Motor neuron (in vitro differentiated cells): ENCODE measurements around the gene PPP5C. TPM values are rescaled to one million over a fixed set of nuclear protein-coding genes. Genes with fewer than 3 reads are reported as not detected.
"Not testable (repeated sequence)": the region's sequence is repeated elsewhere in the genome, so short reads cannot be mapped to it uniquely, and the experiment has no call there.

Experiments used
- ATAC-seq, 8 experiments: fragments of 200-7000 bp; cut with Tn5 transposase; replicated peaks in 6 of 8; 2 replicates each; pipeline ENCODE4 v1.8.0; 2021; ENCODE audit warnings: mild to moderate bottlenecking in 8 of 8, moderate library complexity in 8 of 8
- H3K27ac ChIP-seq, 2 donors: fragments of 250-450 bp; sonication (Bioruptor Pico); 2 replicates each; pipeline ENCODE4 v1.9.0; 2021; ENCODE audit warnings: antibody characterized with exemption in 2 of 2, mild to moderate bottlenecking in 2 of 2, moderate library complexity in 1 of 2
- H3K4me1 ChIP-seq, 2 donors: fragments of 250-450 bp; sonication (Bioruptor Pico); replicated peaks in 1 of 2; 2 replicates each; pipeline ENCODE4 v1.6.1; 2021; ENCODE audit warnings: antibody characterized with exemption in 2 of 2, mild to moderate bottlenecking in 2 of 2, moderate library complexity in 1 of 2
- H3K4me3 ChIP-seq, 5 donors: fragments of 250-450 bp; sonication (Bioruptor Pico); 2 replicates each; pipeline ENCODE4 v1.9.0; 2021; ENCODE audit warnings: antibody characterized with exemption in 5 of 5, mild to moderate bottlenecking in 5 of 5, moderate library complexity in 4 of 5
- WGBS, 10 experiments: fragments of 450-650 bp; shearing (Covaris generic); methylation state at CpG; one replicate each; pipeline ENCODE4 v1.0.0; 2022; 5-methylcytosine and 5-hydroxymethylcytosine counted together
- in situ Hi-C, 9 experiments: fragments of 400-800 bp; cut with MboI; loops; one replicate each; pipeline ENCODE4 v1.15.0; 2021; ENCODE audit warnings: low sequenced_read_pairs in 9 of 9, low pct_unique_long_range_greater_than_20kb in 2 of 9; ENCODE audit not compliant: unreplicated experiment in 9 of 9
- total RNA-seq, 8 experiments: library from RNA; unstranded; fragments of 300-600 nt; gene quantifications; 2 replicates each; pipeline versions ENCODE4 v1.2.3 to v1.2.4, GENCODE V29; 2022

The PPP5C gene
- total RNA-seq, 8 experiments from 2014 or later = 43.1 to 96.8 (median 69.2) TPM

DNA sequence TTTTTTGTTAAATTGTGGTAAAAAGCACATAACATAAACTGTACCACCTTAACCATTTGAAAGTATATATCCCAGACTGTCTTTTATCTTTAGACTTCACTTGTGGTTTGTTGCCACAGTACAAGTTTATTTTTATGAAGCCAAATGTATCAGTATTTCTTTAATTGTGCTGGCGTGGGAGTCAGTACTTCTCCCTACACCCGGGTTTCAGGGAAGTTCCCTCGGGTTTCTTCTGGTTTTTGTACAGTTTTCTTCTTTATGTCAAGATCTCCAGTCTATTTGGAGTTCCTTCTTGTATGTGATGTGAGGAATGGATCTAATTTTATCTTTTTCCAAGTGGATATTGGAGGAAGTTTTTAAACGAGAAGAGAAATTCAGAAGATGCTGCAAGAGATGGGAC, 46.0 kb downstream of the PPP5C start:
- WGBS, 10 experiments = 36 to 100% (median 74%) methylated on average over 1 to 4 of the region's 4 CpGs; no CpG with 5 or more reads in 3 of the 10 experiments
- no peak for ATAC-seq
- no peak overlapping the region for H3K4me3 ChIP-seq
- peak overlapping the region in 1 of 2 donors; percentile 57 for H3K27ac ChIP-seq
- peaks cover 14 to 20% of the 10 kb centered on the region in 2 donors for H3K4me1 ChIP-seq
- in situ Hi-C loops = loop anchor here in 2 of 9 experiments (25.0 kb wide), 1 partner anchor 94 kb away; the partner anchor contains the start of gene PNMA8B (in 2 of the 2)

DNA sequence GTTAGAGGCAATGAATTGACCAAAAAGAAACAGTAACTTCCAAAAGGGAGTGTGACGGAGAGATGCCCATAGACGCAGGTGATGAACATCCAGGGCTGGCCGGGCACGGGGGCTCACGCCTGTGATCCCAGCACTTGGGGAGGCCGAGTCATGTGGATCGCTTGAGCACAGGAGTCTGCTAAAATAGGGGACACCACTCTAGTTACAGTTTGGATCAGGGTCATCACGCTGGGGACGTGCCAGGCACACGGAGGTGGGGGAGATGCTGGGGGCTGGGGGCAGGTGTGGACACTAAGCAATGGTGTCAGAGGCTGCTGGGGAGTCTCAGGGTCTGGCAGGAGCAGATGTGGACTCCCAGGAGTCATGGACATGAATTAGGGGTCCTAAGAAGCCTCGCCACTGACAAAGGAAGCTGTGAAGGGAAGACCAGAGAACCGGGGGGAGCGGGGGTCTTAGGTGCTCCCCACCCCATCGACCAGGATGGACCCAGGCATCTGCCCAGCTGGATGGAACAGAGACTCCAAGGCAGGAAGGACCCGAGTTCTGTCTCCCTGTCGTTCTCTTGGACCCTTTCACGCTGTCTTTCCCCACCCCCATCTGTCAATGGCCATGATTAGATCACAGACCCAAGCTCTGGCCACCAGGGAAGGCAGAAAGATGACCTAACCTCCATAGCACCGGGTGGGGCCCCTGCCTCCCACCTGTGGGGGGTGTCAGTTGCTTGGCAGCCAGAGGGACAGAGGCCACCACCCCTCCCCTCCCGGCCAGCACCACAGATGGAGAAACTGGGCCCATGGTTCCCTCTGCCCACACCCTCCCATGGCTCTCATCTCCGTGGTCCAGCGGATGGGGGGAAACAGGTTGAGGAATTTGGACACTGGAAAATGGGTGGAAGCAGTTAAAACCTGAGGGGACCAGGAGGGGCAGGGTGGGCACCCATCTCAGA, 46.8 kb downstream of the PPP5C start:
- H3K4me3 ChIP-seq = no peak overlapping the region
- 80 to 100% (median 93%) methylated on average over 1 to 4 of the region's 21 CpGs; no CpG with 5 or more reads in 6 of the 10 experiments for WGBS, 10 experiments
- peak in 5 of 8 experiments; percentile 17 to 47 (median 25) for ATAC-seq
- no peak overlapping the region for H3K27ac ChIP-seq
- peaks cover 14 to 20% of the 10 kb centered on the region in 2 donors for H3K4me1 ChIP-seq
- in situ Hi-C loops = loop anchor here in 2 of 9 experiments (25.0 kb wide), 1 partner anchor 94 kb away; the partner anchor contains the start of gene PNMA8B (in 2 of the 2)

DNA sequence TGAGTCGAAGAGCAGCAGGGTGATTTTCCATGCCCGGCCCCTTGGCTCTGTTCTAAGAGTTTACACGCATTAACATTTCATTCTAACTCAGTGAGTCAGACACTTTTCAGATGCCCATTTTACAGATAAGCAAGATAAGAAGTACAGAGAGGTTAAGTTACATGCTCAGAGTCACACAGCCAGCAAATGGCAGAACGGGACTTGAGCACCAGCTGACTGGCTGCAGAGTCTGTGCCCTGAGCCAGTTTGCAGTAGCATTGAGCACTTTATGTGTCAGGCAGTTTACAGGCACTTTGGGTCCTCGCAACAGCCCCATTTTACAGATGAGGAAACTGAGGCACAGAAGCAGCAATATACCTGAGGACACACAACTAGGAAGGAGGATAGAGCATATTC, 47.5 kb downstream of the PPP5C start:
- in situ Hi-C loops = loop anchor here in 2 of 9 experiments (25.0 kb wide), 1 partner anchor 93 kb away; the partner anchor contains the start of gene PNMA8B (in 2 of the 2)
- H3K4me1 ChIP-seq = peaks cover 14 to 20% of the 10 kb centered on the region in 2 donors
- 39 to 100% (median 98%) methylated on average over 1 to 4 of the region's 5 CpGs; no CpG with 5 or more reads in 6 of the 10 experiments for WGBS, 10 experiments
- no peak overlapping the region for H3K4me3 ChIP-seq
- no peak overlapping the region for H3K27ac ChIP-seq
- ATAC-seq = no peak

DNA sequence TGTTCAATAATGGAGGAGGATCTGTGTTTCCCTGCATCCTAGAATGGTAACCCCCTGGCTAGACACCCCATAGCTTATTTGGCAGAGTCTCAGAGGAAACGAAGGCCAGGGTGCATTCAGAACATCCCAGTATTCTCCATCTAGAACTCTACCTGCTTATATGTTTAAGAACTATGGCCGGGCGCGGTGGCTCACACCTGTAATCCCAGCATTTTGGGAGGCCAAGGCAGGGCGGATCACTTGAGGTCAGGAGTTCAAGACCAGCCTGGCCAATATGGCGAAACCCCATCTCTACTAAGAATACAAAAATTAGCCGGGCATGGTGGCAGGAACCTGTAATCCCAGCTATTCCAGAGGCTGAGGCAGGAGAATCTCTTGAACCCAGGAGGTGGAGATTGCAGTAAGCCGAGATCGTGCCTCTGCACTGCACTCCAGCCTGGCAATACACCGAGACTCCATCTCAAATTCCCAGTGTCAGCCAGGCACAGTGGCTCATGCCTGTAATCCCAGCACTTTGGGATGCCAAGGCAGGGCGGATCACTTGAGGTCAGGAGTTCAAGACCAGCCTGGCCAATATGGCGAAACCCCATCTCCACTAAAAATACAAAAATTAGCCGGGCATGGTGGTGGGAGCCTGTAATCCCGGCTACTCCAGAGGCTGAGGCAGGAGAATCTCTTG, 51.1 kb downstream of the PPP5C start:
- H3K4me1 ChIP-seq, ATAC-seq, H3K4me3 ChIP-seq, H3K27ac ChIP-seq: not testable (repeated sequence)
- 84 to 100% (median 100%) methylated on average over 1 to 11 of the region's 14 CpGs; no CpG with 5 or more reads in 7 of the 10 experiments for WGBS, 10 experiments
- in situ Hi-C loops = loop anchor here in 2 of 9 experiments (25.0 kb wide), 1 partner anchor 89 kb away; the partner anchor contains the start of gene PNMA8B (in 2 of the 2)

DNA sequence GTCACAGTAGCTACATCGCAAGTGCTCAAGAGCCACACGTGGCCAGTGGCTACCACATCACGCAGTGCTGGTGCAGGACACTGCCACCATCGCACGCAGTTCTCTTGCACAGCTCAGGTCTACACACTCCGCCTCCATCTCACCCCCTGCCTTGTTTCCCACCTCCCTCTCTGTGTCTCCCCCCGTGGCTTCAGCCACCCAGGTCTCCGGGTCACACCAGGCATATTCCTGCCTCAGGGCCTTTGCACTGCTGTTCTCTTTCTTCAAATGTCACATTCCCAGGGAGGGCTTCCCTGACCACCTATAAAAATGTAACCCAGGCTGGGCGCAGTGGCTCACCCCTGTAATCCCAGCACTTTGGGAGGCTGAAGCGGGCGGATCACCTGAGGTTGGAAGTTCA, 55.8 kb downstream of the PPP5C start:
- no peak for ATAC-seq
- WGBS, 10 experiments = 81 to 100% (median 100%) methylated on average over 1 to 6 of the region's 11 CpGs; no CpG with 5 or more reads in 5 of the 10 experiments
- H3K27ac ChIP-seq = no peak overlapping the region
- in situ Hi-C loops = loop anchor here in 6 of 9 experiments (5.0 to 10.0 kb wide), 2 partner anchors 82 to 85 kb away; no protein-coding TSS in a partner anchor
- no peak overlapping the region for H3K4me3 ChIP-seq
- peaks cover 17 to 41% of the 10 kb centered on the region in 2 donors for H3K4me1 ChIP-seq

DNA sequence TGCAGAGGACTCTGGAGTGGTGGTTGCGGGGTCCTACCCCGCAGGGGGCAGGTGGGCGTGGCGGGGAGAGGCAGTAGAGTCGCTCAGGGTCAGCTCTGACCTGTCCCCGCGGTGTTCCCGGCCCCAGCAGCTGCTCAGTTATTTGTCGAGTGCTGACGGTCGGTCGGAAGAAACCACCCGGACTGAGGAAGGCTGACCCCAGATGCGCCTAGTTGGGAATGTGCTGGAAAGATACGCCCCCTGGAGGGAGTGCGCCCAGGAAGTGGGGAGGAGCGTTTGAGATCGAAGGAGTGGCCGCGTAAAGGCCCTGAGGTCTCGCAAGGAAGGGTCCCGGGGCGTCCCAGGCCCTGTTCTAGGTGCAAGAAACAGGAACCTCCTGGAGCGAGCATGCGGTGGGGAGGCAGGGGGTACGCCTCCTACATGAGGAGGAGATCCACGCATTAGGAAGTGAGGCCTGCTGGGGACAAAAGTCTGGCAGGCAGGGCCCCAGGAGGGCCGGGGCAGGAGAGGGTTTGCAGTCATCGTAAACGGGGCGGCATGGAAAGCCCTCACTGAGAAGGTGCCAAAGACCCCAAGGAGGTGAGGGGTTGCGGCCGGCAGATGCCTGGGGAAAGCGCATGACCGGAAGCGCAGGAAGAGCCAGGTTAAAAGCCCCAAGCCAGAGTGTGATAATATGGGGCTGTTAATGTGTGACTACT, 57.3 kb downstream of the PPP5C start:
- Histone ChIP-seq H3K4me1 (peaks cover 28 to 53% of the 10 kb centered on the region in 2 donors), H3K27ac (peak overlapping the region; percentile 63 to 78), H3K4me3 (peak overlapping the region in 4 of 5 donors; percentile 3 to 17 (median 4))
- 7 to 66% (median 40%) methylated on average over 1 to 9 of the region's 36 CpGs; no CpG with 5 or more reads in 3 of the 10 experiments for WGBS, 10 experiments
- in situ Hi-C loops = loop anchor here in 6 of 9 experiments (5.0 to 10.0 kb wide), 2 partner anchors 81 to 83 kb away; no protein-coding TSS in a partner anchor
- peak in 5 of 8 experiments; percentile 3 to 78 (median 76) for ATAC-seq

DNA sequence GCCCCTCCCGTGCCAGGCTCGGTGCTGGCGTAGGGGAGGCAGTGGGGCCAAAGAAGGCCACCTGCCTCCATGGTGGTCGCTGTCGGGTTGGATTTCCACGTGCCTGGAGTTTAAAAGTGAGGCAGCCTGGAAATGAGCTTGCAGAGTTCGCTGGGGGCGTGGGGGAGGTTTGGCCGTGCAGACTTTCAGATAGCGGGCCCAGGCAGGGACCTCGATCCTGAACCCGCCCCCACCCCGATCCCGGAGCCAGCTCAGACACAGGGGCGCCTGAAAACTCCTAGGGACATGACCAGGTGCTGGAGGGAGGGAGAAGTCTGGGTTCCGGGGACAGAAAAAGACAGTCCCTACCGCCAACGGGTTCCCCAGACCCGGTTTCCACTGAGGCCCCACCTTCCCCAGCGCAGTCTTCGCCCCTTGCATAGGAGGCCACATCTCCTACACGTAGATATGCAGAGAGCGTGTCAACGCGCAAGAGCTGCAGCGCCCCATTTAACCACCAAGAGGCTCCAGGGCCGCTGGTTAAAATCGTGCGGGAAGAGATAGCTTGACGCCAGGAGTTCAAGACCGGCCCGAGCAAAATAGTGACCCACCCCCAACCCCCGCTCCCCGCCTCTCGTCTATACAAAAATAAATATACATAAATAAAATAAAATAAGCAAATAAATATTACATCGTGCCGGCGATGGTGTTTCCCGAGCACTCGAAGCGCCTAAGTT, 58.0 kb downstream of the PPP5C start:
- 36 to 64% methylated on average over 9 to 15 of the region's 41 CpGs; no CpG with 5 or more reads in 8 of the 10 experiments for WGBS, 10 experiments
- ATAC-seq = peak in 1 of 8 experiments; percentile 24
- peaks cover 32 to 57% of the 10 kb centered on the region in 2 donors for H3K4me1 ChIP-seq
- no peak overlapping the region for H3K4me3 ChIP-seq
- in situ Hi-C loops = loop anchor here in 7 of 9 experiments (5.0 to 10.0 kb wide), 2 partner anchors 80 to 82 kb away; no protein-coding TSS in a partner anchor
- H3K27ac ChIP-seq = peak overlapping the region; percentile 63 to 78

DNA sequence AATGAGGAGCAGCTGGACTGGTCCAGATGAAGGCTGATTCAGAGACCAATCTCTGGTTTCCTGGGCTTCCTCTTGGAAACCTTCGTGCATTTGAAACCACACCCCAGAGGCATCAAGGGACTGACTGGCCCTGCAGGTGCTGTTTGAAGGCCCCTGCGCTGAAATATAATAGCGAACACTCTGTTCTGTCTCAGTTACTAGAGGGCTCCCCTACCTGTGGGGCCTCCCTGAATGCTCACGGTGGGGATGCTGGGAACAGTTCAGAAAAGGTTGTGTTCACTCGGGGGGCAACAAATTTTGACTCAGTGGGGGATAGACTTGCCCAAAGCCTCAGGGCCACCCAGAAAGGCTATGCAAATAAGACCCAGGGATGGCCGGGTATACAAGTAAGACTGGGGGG, 60.1 kb downstream of the PPP5C start:
- peak in 2 of 8 experiments; percentile 1 to 14 for ATAC-seq
- in situ Hi-C loops = loop anchor here in 6 of 9 experiments (5.0 to 10.0 kb wide), 2 partner anchors 78 to 80 kb away; no protein-coding TSS in a partner anchor
- WGBS, 10 experiments = 0 to 23% (median 0%) methylated on average over 1 to 4 of the region's 6 CpGs; no CpG with 5 or more reads in 4 of the 10 experiments
- H3K27ac ChIP-seq = no peak overlapping the region
- H3K4me3 ChIP-seq = no peak overlapping the region
- peaks cover 40 to 71% of the 10 kb centered on the region in 2 donors for H3K4me1 ChIP-seq

DNA sequence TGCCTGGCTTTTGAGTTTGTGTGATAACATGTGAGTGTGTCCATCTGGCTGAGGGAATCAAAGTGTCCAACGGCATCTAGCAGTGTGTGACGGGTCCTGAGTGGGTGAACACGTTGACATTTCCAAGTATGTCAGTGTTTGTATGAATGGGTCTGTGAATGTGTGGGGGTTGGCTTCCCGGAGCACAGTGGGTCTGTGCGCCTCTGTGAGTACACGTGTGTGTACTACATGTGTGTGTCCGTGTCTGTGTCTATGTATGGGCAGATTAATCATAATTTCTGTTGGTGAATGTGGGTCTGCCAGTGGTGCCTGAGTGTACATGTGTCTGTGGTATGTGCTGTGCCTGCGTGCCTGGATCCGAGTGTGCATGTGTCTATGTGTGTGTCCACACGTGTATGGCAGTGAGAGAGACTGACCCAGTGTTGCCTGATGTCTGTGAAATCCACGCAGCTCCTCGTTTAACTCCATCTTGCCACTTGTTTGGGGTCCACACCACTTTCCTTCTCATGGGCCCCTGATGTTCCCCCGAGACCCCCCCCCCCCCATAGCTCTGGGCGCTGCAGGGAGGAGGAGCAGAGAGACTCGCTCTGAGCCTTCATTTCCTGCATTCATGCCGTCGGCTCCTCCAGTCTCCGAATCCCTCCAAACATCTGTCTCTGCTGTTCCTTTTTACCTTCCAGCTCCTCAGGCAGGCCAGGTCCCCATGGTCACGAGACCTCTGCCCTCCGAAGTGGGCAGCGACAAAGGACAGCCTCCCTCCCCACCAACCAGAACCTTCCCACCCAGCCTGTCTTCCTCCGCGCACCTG, 61.2 kb downstream of the PPP5C start:
- peaks cover 47 to 71% of the 10 kb centered on the region in 2 donors for H3K4me1 ChIP-seq
- peak overlapping the region; percentile 78 to 83 for H3K27ac ChIP-seq
- in situ Hi-C loops = loop anchor here in 6 of 9 experiments (5.0 to 10.0 kb wide), 2 partner anchors 77 to 79 kb away; no protein-coding TSS in a partner anchor
- WGBS, 10 experiments = 11 to 100% (median 38%) methylated on average over 1 to 11 of the region's 23 CpGs; no CpG with 5 or more reads in 4 of the 10 experiments
- H3K4me3 ChIP-seq = peak overlapping the region in 3 of 5 donors; percentile 2 to 13 (median 9)
- ATAC-seq = peak in 2 of 8 experiments; percentile 2 to 9

DNA sequence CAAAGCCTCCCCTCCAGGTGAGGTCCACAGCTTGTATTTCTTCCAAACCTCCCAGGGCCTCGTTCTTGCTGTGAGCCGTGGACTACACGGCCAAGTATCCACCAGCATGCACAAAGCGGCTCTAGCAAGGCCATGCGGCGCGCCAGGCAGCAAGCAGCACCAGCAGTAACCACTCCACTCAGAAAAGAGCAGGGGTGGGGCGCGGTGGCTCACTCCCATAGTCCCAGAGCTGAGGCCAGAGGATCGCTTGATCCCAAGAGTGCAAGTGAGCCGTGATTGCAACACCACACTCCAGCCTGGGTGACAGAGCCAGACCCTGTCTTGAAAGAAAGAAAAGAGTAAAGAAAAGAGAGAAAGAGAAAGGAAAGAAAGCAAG, 61.8 kb downstream of the PPP5C start:
- WGBS, 10 experiments = 0 to 25% (median 7%) methylated on average over 2 to 4 of the region's 11 CpGs; no CpG with 5 or more reads in 5 of the 10 experiments
- in situ Hi-C loops = loop anchor here in 6 of 9 experiments (5.0 to 10.0 kb wide), 2 partner anchors 76 to 79 kb away; no protein-coding TSS in a partner anchor
- H3K4me1 ChIP-seq = peaks cover 50 to 67% of the 10 kb centered on the region in 2 donors
- peak in 7 of 8 experiments; percentile 23 to 62 (median 35) for ATAC-seq
- H3K4me3 ChIP-seq = peak overlapping the region in 3 of 5 donors; percentile 2 to 13 (median 9)
- peak overlapping the region; percentile 78 to 83 for H3K27ac ChIP-seq
